Measurements from ENCODE around the gene PRDM16.
A peak's percentile ranks its signal among the peaks of the same experiment; 100 is the strongest.

PRDM16 gene

DNA sequence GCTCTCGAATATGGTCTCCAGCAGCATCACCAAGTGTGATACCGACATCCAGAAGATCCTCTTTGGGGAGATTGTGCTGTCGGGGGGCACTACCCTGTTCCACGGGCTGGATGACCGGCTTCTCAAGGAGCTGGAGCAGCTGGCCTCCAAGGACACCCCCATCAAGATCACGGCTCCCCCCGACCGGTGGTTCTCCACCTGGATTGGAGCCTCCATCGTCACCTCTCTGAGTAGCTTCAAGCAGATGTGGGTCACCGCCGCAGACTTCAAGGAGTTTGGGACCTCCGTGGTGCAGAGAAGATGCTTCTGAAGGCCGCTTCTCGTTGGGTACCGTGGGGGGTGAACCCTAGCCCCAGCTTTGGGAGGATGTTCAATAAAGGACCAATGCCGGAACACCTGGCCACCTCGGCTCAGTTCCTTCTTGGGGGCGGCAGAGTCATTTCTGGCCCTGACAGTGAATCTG, 46.5 kb upstream of the PRDM16 start:
- TF ChIP-seq, protein P1, sequence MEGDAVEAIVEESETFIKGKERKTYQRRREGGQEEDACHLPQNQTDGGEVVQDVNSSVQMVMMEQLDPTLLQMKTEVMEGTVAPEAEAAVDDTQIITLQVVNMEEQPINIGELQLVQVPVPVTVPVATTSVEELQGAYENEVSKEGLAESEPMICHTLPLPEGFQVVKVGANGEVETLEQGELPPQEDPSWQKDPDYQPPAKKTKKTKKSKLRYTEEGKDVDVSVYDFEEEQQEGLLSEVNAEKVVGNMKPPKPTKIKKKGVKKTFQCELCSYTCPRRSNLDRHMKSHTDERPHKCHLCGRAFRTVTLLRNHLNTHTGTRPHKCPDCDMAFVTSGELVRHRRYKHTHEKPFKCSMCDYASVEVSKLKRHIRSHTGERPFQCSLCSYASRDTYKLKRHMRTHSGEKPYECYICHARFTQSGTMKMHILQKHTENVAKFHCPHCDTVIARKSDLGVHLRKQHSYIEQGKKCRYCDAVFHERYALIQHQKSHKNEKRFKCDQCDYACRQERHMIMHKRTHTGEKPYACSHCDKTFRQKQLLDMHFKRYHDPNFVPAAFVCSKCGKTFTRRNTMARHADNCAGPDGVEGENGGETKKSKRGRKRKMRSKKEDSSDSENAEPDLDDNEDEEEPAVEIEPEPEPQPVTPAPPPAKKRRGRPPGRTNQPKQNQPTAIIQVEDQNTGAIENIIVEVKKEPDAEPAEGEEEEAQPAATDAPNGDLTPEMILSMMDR (IDR thresholded peaks at IDR 0.05; ENCODE audit: low read depth, low read length): no peak
- TF ChIP-seq MYC (IDR thresholded peaks at IDR 0.05; ENCODE audit: low read depth, low read length) (no peak), POLR2A (IDR thresholded peaks at IDR 0.05; ENCODE audit: extremely low read depth, insufficient read length) (no peak)
- TF ChIP-seq, protein P2, sequence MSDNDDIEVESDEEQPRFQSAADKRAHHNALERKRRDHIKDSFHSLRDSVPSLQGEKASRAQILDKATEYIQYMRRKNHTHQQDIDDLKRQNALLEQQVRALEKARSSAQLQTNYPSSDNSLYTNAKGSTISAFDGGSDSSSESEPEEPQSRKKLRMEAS (IDR thresholded peaks at IDR 0.05; ENCODE audit: low read depth, low read length): no peak
- no peak for DNase-seq (ENCODE audit: low read depth)
- no peak overlapping the region for H3K4me3 ChIP-seq (ENCODE audit: low read depth, low read length)

DNA sequence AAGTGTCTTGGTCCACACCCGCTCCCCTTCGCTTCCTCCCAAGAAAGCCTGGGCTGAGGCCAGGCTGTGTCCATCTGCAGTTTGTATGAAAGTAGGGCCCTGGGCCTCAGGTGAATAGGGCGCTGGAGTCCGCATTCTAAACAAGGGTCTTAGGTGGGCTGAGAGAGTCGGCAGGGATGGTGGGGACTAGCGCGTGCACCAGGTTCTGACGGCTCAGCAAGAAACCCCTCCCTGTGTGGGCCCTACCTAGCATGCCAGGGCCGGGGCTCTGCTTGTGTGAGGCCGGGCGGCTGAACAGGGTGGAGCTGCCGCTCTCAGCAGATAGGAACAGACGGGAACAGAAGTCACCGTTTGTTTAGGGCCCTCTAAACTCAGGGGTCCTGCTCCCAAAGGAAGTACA, 46.0 kb upstream of the PRDM16 start:
- no peak overlapping the region for H3K4me3 ChIP-seq (ENCODE audit: low read depth, low read length)
- DNase-seq (ENCODE audit: low read depth): no peak
- TF ChIP-seq, protein P1 (IDR thresholded peaks at IDR 0.05; ENCODE audit: low read depth, low read length): no peak

DNA sequence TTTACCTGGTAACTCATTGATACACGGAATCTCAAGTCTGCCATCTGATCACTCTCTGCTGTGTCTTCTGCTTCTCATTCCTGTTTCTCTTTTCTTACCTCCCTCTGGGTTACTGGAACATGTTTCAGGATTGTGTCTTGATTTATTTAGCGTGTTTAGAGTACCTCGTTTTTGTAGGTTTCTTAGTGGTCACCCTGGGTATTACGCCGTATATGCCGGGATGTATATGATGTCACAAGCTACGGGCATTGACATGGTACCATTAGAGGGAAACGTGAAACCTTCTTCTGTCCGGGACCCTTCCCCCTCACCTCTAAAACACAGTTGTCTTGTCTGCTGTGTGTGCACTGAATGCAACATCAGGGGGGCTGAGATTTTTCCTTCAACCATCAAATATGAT, 45.0 kb upstream of the PRDM16 start:
- TF ChIP-seq, protein P2 (IDR thresholded peaks at IDR 0.05; ENCODE audit: low read depth, low read length): no peak
- TF ChIP-seq POLR2A (IDR thresholded peaks at IDR 0.05; ENCODE audit: extremely low read depth, insufficient read length) (no peak), MYC (IDR thresholded peaks at IDR 0.05; ENCODE audit: low read depth, low read length) (no peak)
- TF ChIP-seq, protein P1 (IDR thresholded peaks at IDR 0.05; ENCODE audit: low read depth, low read length): no peak
- no peak overlapping the region for H3K4me3 ChIP-seq (ENCODE audit: low read depth, low read length)
- peak; percentile 11 for DNase-seq (ENCODE audit: low read depth)

DNA sequence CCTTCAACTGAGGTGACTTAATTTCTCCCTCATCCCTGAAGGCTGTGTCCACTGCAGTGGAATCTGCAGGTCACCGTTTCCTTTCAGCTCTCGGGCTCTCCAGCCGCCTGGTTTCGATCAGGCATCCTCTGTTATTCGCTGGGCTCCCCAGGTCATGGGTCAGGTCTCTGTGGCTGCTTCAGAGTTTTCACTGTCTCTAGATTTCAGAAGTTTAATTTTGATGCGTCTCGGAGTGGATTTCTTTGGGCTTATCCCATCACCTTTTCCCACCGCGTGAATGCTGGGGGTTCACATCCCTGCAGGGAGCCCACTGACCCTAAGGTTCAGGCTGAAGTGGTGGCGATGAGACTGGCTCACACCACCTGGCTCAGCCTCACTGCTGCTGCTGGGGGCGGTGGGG, 44.4 kb upstream of the PRDM16 start:
- no peak for TF ChIP-seq POLR2A (IDR thresholded peaks at IDR 0.05; ENCODE audit: extremely low read depth, insufficient read length)
- TF ChIP-seq, protein P1 (IDR thresholded peaks at IDR 0.05; ENCODE audit: low read depth, low read length): no peak
- no peak for TF ChIP-seq MYC (IDR thresholded peaks at IDR 0.05; ENCODE audit: low read depth, low read length)
- TF ChIP-seq, protein P2 (IDR thresholded peaks at IDR 0.05; ENCODE audit: low read depth, low read length): no peak
- no peak overlapping the region for H3K4me3 ChIP-seq (ENCODE audit: low read depth, low read length)
- no peak for DNase-seq (ENCODE audit: low read depth)

DNA sequence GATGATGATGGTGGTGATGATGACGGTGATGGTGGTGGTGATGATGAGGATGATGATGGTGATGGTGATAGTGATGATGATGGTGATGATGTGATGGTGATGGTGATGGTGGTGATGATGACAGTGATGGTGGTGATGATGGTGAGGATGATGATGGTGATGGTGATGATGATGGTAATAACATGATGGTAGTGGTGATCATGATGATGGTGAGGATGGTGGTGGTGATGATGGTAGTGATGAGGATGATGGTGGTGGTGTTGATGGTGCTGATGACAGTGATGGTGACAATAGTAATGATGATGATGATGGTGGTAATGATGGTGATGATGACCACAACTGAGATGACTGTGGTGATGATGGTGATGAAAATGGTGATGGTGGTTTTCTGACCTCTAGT, 42.9 kb upstream of the PRDM16 start:
- no peak for TF ChIP-seq POLR2A (IDR thresholded peaks at IDR 0.05; ENCODE audit: extremely low read depth, insufficient read length)
- TF ChIP-seq, protein P1 (IDR thresholded peaks at IDR 0.05; ENCODE audit: low read depth, low read length): no peak
- TF ChIP-seq, protein P2 (IDR thresholded peaks at IDR 0.05; ENCODE audit: low read depth, low read length): no peak
- TF ChIP-seq MYC (IDR thresholded peaks at IDR 0.05; ENCODE audit: low read depth, low read length): no peak
- H3K4me3 ChIP-seq (ENCODE audit: low read depth, low read length): no peak overlapping the region
- no peak for DNase-seq (ENCODE audit: low read depth)
